ENCODE results near the gene LARP1.
"Not testable (repeated sequence)": the region's sequence is repeated elsewhere in the genome, so short reads cannot be mapped to it uniquely, and the experiment has no call there.

Gene LARP1

GRCh38 chr5:154830596-154830995 is 75.4 kb downstream of the LARP1 start:
- no peak for DNase-seq

- DNase-seq: no peak
Measured at GRCh38 chr5:154831451-154831850, 76.3 kb downstream of the LARP1 start.

GRCh38 chr5:154832804-154833203 is 77.6 kb downstream of the LARP1 start:
- DNase-seq: not testable (repeated sequence)

- no peak for DNase-seq
Measured at GRCh38 chr5:154834053-154834452, 78.9 kb downstream of the LARP1 start.

- DNase-seq: not testable (repeated sequence)
Measured at GRCh38 chr5:154835701-154836052, 80.5 kb downstream of the LARP1 start.

GRCh38 chr5:154836225-154836624 is 81.0 kb downstream of the LARP1 start:
- DNase-seq: no peak

- DNase-seq: no peak
Measured at GRCh38 chr5:154837009-154837901, 82.1 kb downstream of the LARP1 start.

GRCh38 chr5:154840435-154841272 is 85.5 kb downstream of the LARP1 start:
- no peak for DNase-seq

GRCh38 chr5:154841273-154841661 is 86.1 kb downstream of the LARP1 start:
- no peak for DNase-seq

- no peak for DNase-seq
Measured at GRCh38 chr5:154842689-154843530, 87.7 kb downstream of the LARP1 start.

- no peak for DNase-seq
Measured at GRCh38 chr5:154844809-154845208, 89.6 kb downstream of the LARP1 start.

GRCh38 chr5:154849264-154849785 is 94.1 kb downstream of the LARP1 start:
- no peak for DNase-seq

- no peak for DNase-seq
Measured at GRCh38 chr5:154849791-154850201, 94.6 kb downstream of the LARP1 start.

- no peak for DNase-seq
Measured at GRCh38 chr5:154850255-154851062, 95.3 kb downstream of the LARP1 start, which contains the start of gene FAXDC2. FAXDC2 (minus strand) TSS chr5:154850603; CDS start chr5:154838178, 12,425 bp downstream.

GRCh38 chr5:154851351-154851750 is 96.2 kb downstream of the LARP1 start:
- DNase-seq: no peak

- peak; percentile 87 for DNase-seq
Measured at GRCh38 chr5:154857530-154858296, 102.5 kb downstream of the LARP1 start.

GRCh38 chr5:154858297-154858971 is 103.3 kb downstream of the LARP1 start, which contains the start of gene CNOT8:
CNOT8 (plus strand) TSS chr5:154858627; CDS start chr5:154863279, 4,652 bp downstream.
- DNase-seq: peak; percentile 98

GRCh38 chr5:154858972-154859871 is 104.0 kb downstream of the LARP1 start:
- DNase-seq: peak; percentile 23

GRCh38 chr5:154860123-154860522 is 104.9 kb downstream of the LARP1 start:
- DNase-seq: peak; percentile 35

Measured in activated CD4-positive, alpha-beta T cell treated with anti-CD3 and anti-CD28 coated beads, Interleukin-2, amount 50 U/mL, for 16 hours (primary cell).